A204.1 (cell line): Measurements from ENCODE around the gene TMEM132A.
"Not testable (repeated sequence)": the region's sequence is repeated elsewhere in the genome, so short reads cannot be mapped to it uniquely, and the experiment has no call there.

Experiments used
- FAIRE-seq: peaks from 2 replicates; lab custom pipeline; 2012; peaks lifted over from hg19 to GRCh38; lab: Jason Lieb, UNC

The TMEM132A gene

GRCh38 chr11:60964801-60965200, 40.5 kb downstream of the TMEM132A start:
- FAIRE-seq: no peak

DNA sequence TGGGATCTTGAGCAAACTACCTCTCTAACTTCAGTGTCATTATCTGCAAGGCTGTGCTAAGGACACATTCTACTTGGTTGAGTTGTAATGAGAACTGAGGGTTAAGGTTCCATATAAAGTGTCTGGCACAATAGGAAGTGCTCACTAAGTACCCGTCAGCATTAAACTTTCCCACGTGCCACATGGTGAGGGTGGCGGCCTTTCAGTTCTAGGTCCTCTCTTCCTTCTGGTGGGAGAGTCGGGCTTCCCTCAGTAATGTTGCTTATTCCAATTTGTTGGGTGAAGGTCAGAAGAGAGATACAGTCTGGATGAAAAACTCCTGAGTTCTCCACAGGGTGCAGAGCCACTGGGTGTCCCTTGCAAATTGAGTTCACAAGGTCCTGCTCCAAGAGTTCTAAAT, 42.6 kb downstream of the TMEM132A start:
- FAIRE-seq: no peak

GRCh38 chr11:60968223-60968622, 44.0 kb downstream of the TMEM132A start:
- FAIRE-seq: no peak

GRCh38 chr11:60970369-60970774, 46.1 kb downstream of the TMEM132A start:
- no peak for FAIRE-seq

GRCh38 chr11:60970890-60971289, 46.6 kb downstream of the TMEM132A start:
- no peak for FAIRE-seq

DNA sequence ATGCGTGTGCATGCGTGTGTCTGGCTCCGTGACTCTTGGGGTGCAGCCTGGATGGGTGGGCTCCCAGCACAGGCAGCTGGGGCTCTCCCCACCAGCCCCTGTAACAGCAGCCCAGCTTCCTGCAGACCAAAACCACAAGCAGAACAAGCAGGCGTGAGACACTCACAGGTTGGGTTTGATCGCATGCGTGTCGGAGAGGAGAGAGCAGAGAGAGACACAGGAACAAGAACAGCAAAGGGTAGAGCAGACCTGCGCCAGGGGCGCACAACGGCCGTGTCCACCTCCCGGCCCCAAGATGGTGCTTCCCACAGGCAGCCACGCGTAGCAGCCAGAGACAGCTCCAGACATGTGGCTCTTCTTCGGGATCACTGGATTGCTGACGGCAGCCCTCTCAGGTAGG, 47.3 kb downstream of the TMEM132A start, which contains the start of gene CD6:
Gene CD6 (plus strand): TSS at position 161 of the 400 bp plus-strand sequence. CDS start 186 bp downstream, at position 347.
- no peak for FAIRE-seq

DNA sequence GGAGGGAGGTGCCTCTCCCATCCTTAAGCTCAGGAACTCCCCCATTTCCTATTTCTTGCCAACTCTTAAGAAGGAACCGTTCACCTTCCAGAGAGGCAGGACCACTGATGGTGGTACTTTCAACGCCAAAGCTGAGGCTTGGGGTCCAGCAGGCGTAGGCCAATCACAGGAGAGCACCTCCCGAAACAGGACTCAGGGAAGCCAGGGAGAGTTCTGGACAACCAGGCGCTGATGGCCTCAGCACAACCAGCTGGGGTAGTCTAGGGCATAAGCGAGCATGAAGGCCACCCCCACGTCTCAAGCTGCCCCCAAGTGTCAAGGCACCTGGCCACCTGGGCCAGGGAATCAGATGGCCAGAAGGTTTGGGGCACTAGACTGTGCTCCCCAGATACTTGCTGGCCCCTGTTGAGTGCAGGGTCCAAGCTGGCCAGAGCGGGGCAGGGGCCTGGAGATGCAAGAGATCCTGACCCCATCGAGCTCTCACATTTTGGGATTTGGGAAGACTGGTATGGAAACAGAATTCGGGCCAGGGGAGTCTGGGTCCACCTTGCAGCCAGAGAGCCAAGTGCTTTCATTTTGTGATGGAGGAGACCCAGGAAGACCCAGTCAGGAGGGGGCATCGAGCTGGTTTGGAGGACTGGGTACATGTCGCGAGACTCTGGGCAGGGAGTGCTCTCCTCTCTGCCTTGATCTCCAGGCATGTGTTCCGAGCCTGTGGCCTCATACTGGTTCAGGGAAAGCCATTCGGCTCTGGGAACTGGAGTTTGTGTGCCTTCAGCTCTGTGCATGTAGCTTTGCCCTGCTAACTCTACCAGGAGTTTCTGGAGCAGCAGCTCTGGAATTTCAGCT, 48.1 kb downstream of the TMEM132A start:
- FAIRE-seq: no peak

DNA sequence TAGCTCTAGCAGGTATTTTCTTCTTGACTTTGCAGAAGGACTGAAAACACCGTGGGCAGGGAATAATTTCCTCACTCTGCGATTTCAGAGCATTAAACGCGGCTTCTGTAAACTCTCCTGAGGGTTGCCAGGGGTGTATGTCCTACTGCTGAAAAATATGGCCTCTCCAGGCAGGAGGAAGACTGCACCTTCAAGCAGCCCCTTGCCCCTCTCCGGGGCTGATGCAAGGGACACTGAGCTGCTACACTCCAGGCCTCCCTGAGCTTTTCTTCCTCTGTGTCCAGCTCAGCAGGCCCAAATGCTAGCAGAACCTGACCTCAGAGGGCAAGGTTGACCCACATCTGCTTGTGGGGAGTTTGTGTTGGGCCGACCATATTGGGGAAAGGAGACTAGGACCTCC, 49.4 kb downstream of the TMEM132A start:
- FAIRE-seq: no peak

- not testable (repeated sequence) for FAIRE-seq
These were observed 50.1 kb downstream of the TMEM132A start for GRCh38 chr11:60974316-60974715.

GRCh38 chr11:60974726-60975125, 50.5 kb downstream of the TMEM132A start:
- no peak for FAIRE-seq

- FAIRE-seq: no peak
These were observed 53.0 kb downstream of the TMEM132A start for GRCh38 chr11:60977224-60977623.

DNA sequence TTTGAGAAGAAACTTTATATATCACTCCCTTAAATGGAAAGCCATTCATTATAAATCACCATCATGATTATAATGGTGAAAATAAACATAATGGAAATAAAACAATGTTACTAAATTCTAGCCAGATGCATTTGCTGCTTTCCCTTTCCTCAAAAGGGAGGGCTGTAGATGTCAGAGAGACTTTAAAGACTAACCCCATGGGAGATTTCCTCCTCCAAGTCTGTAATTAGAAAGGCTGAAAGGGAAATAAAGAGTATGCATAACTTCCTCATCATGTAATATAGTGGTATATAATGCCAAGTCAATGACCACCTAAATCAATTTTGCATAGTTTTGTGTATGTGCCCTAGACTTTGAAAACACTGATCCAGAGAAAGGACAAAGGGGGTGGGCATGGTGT, 53.6 kb downstream of the TMEM132A start:
- no peak for FAIRE-seq

GRCh38 chr11:60978546-60979380, 54.5 kb downstream of the TMEM132A start:
- no peak for FAIRE-seq

GRCh38 chr11:60981515-60981914, 57.3 kb downstream of the TMEM132A start:
- no peak for FAIRE-seq

- no peak for FAIRE-seq
These were observed 57.9 kb downstream of the TMEM132A start for GRCh38 chr11:60982184-60982583.

- no peak for FAIRE-seq
These were observed 59.9 kb downstream of the TMEM132A start for GRCh38 chr11:60984149-60984548.

DNA sequence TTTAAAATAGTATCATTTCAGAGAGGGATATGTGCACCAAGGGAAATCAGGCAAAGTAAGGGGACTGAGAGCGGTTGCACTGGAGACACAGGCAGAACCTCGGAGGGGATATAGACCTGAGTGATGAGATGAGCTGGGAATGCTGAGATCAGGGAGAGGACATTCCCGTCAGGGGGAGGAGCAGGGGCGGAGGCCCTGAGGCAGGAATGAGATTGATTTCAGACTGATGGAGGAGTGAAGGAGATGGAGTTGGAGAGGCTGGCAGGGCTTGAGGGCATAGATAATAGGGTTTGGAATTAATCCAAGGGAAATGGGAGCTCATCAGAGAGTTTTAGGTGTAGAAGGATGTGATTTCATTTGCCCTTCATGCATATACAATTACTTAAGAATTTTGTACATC, 60.4 kb downstream of the TMEM132A start:
- no peak for FAIRE-seq

DNA sequence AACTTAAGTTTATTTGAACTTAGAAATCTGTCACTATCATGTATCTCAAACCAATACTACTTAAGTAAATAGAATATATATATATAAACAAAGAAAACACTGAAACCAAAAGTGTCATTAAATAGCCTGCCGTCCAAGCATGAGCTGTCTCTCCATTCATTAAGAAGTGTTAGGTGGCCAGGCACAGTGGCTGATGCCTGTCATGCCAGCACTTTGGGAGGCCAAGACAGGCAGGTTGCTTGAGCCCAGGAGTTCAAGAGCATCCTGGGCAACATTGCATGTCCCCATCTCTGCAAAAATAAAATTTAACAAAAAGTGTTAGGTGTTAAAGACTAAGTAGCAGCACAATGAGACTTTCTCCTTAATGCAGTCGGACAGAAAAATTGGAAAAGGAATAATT, 61.2 kb downstream of the TMEM132A start:
- FAIRE-seq: no peak

- no peak for FAIRE-seq
These were observed 62.0 kb downstream of the TMEM132A start for GRCh38 chr11:60985991-60986915.
